Measurements from ENCODE around the gene STAC2.

DNA sequence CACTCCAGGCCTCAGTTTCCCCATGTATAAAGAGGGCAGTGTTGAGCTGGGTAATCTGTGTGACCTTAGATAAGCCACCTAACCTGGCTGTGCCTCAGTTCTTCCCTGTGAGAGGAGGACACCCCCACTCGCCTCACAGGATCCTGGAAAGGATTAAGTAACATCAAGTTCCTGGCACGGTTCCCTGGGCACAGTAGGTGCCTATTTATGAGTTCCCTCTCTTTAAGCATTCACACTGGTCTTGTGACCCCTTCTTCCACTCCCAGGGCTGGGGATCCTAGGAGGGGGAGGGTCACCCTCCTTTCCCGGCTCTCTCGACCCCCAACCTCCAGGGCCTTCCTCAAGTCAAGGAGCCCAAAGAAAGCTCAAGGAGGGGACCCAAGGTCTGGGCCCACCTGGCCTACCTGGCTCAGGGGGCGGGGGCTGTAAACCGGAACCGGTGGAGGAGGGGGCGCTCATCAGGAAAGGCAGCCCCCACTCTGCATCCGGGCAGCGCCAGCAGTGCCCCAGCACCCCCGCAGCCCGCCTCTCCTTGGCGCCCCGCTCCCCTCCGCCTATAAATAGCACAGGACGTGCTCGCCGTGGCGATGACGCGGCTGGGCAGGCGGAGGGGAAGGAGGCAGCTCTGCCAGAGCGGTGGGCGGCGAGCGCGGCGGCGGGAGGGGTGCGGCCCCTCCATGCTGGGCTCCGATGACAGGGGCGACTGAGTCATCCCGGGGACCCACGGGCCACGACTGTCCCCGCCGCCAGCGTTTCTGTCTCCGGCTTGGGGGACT is 16.2 kb downstream of the STAC2 start:
- TF ChIP-seq, protein P1, sequence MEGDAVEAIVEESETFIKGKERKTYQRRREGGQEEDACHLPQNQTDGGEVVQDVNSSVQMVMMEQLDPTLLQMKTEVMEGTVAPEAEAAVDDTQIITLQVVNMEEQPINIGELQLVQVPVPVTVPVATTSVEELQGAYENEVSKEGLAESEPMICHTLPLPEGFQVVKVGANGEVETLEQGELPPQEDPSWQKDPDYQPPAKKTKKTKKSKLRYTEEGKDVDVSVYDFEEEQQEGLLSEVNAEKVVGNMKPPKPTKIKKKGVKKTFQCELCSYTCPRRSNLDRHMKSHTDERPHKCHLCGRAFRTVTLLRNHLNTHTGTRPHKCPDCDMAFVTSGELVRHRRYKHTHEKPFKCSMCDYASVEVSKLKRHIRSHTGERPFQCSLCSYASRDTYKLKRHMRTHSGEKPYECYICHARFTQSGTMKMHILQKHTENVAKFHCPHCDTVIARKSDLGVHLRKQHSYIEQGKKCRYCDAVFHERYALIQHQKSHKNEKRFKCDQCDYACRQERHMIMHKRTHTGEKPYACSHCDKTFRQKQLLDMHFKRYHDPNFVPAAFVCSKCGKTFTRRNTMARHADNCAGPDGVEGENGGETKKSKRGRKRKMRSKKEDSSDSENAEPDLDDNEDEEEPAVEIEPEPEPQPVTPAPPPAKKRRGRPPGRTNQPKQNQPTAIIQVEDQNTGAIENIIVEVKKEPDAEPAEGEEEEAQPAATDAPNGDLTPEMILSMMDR (IDR thresholded peaks at IDR 0.05; ENCODE audit: low read depth, low read length), result no peak
- TF ChIP-seq, protein P2, sequence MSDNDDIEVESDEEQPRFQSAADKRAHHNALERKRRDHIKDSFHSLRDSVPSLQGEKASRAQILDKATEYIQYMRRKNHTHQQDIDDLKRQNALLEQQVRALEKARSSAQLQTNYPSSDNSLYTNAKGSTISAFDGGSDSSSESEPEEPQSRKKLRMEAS (IDR thresholded peaks at IDR 0.05; ENCODE audit: low read depth, low read length), result no peak
